Vagina (tissue), 2 donors: ENCODE data around the gene STK32B.

ENCODE experiments used
- CTCF ChIP-seq, 3 experiments: fragments of 450-650 bp in 2 of 3; fragments of 200-600 bp in 1 of 3; sonication (generic) in 1 of 3; IDR thresholded peaks; one replicate each; pipeline ENCODE4 v1.5.1; 2017 to 2019; ENCODE audit warnings: antibody characterized with exemption in 3 of 3, mild to moderate bottlenecking in 2 of 3, moderate library complexity in 2 of 3
- POLR2A ChIP-seq, 2 donors: fragments of 450-650 bp; IDR thresholded peaks; one replicate each; pipeline ENCODE4 v1.6.1; 2017; ENCODE audit warnings: antibody characterized with exemption in 2 of 2, mild to moderate bottlenecking in 2 of 2, moderate library complexity in 2 of 2
- POLR2AphosphoS5 ChIP-seq, 2 donors: sonication (generic); formaldehyde crosslinking; IDR thresholded peaks; one replicate each; pipeline ENCODE4 v1.9.0; 2017; ENCODE audit warnings: antibody characterized with exemption in 2 of 2, mild to moderate bottlenecking in 2 of 2, low read depth in 1 of 2; ENCODE audit not compliant: insufficient read depth in 1 of 2

GRCh38 chr4:5152521-5152920 lies 101.2 kb downstream of the STK32B start:
- TF ChIP-seq POLR2AphosphoS5 (IDR thresholded peaks at IDR 0.05; ENCODE audit: insufficient read depth in 1 of 2, low read depth in 1 of 2) (no peak), CTCF (IDR thresholded peaks at IDR 0.05) (no peak), POLR2A (IDR thresholded peaks at IDR 0.05) (no peak)
